ENCODE data around the gene SUV39H1.
"Not testable (repeated sequence)": the region's sequence is repeated elsewhere in the genome, so short reads cannot be mapped to it uniquely, and the experiment has no call there.

SUV39H1 gene

DNA sequence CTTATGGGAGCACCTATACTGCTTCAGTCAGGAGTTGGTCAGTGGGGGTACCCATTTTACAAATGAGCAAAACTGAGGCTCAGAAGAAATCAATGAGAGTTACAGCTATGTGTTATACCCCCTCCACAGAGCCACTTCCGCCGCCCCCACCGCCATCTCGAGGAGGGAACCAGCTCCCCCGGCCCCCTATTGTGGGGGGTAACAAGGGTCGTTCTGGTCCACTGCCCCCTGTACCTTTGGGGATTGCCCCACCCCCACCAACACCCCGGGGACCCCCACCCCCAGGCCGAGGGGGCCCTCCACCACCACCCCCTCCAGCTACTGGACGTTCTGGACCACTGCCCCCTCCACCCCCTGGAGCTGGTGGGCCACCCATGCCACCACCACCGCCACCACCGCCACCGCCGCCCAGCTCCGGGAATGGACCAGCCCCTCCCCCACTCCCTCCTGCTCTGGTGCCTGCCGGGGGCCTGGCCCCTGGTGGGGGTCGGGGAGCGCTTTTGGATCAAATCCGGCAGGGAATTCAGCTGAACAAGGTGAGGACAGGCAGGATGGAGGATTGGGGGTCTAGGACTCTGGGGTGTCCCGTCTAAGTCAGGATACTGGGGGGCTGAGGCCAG is 7.9 kb upstream of the SUV39H1 start:
- no peak for DNase-seq

- DNase-seq: no peak
Observed at GRCh38 chrX:48689208-48689920, 7.2 kb upstream of the SUV39H1 start.

- not testable (repeated sequence) for DNase-seq
Observed at GRCh38 chrX:48691746-48692145, 4.8 kb upstream of the SUV39H1 start.

DNA sequence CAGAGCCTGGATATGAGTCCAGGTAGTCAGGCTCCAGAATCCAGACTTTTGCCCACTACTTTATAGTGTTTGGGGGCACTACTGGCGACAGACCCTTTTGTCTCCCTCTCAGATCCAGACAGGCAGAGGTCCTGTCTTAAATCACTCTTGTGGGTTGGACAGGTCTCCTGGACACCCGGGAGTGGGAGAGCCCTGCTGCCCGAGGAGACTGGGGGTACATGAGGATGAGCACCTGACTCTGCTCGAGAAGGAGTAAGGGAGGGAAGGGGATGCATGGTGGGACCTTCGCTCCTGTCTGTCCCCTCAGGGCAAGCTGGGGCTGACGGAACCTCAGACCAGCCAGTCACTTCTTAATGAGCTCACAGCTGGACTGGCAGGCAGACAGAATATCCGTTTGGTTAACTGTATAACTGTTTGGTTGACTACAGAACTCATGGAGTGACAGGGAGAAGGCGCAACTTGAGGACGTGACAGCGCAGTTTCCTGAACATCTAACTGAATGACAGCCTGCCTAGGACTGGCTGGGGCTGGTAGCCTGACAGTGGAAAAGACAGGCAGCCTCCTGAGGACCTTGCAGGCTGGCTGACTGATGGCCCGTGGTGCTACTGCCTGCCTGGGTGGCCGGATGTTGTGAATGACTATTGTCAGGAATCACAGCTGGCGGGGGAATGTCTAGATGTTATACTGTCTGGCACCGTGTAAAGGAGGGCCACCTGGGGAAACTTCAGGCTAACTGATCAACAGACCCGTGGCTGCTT is 1.6 kb upstream of the SUV39H1 start:
- DNase-seq: no peak

- DNase-seq: no peak
Observed at GRCh38 chrX:48695534-48695896, 1.0 kb upstream of the SUV39H1 start.

GRCh38 chrX:48695925-48696300 is 621 bp upstream of the SUV39H1 start:
- no peak for DNase-seq

DNA sequence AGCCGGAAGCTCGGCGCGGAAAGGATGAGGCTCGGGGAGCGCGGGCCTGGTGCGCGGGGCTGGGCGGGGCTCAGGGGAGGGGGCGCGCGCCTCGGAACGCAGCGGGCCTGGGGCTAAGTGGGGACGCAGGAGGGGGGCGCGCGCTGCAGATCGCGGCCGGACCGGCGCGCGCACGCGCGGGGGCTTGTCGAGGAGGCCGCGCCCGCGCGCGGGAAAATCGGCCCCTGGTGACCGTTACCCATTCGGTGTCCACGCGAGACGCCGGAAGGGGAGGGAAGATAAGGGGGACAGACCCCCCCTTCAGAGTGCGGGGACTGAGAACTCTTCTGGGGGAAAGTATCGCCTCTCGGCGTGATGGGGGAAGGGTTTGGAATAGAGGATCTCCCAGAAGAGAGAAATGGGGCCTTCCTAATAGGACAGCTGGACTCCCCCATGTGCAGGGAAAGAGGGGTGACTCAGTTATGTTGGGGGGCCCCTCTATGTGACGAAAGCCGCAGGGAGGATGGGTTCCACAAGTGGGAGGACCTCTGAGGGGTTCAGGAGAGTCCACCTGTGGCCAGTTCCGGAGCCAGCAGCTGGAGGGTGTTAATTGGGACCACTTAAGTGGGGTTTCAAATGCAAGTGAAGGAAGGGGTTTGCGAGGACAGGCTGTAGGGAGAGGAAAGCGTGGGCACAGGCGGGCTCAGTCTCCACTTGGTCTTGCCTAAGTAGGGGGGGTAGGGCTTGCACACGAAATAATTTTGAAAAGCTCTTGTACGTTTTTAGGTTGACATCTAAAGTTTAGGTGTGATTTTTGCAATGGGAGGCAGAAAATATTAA is 584 bp downstream of the SUV39H1 start:
- no peak for DNase-seq

- DNase-seq: no peak
Observed at GRCh38 chrX:48698306-48698705, 1.8 kb downstream of the SUV39H1 start.

DNA sequence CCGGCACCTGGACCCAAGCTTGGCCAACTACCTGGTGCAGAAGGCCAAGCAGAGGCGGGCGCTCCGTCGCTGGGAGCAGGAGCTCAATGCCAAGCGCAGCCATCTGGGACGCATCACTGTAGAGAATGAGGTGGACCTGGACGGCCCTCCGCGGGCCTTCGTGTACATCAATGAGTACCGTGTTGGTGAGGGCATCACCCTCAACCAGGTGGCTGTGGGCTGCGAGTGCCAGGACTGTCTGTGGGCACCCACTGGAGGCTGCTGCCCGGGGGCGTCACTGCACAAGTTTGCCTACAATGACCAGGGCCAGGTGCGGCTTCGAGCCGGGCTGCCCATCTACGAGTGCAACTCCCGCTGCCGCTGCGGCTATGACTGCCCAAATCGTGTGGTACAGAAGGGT is 3.7 kb downstream of the SUV39H1 start:
- no peak for DNase-seq

- no peak for DNase-seq
Observed at GRCh38 chrX:48700951-48701653, 4.6 kb downstream of the SUV39H1 start.

DNA sequence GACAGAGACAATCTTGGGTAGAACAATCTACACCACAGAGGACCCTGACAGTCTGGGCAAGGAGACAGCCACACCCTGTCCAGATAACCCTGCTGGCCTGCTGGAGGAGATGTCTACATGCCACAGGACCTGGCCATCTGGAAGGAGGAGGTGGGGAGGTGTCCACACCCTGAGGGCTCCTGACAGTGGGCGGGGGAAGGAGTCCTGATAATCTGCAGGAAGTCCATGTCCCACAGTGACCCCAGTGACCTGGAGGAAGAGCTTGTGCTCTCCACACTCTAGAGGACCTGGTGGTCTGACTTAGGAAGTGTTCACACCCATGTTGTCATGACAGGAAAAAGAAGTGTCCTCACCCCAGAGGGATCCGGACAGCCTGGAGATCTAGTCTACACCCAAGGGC is 5.5 kb downstream of the SUV39H1 start:
- no peak for DNase-seq

GRCh38 chrX:48702716-48703115 is 6.2 kb downstream of the SUV39H1 start:
- DNase-seq: no peak

DNA sequence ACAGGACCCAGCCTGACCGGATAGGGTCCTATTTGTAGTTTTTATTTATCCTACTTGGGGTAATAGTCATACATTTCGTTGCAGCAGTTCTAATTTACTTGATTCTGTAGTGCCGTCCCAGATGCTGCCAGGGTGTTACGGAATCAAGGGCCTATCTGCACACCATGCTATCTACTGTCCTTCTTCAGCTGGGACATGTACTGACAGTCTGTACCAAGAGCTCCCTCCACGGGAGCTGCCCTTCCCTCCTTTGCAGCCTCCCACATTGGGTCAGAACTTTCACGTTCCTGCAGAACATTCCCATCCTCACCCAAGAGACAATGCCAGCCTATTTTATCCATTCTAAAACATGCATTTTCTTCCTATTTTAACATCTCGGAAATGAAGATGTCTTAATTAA is 6.7 kb downstream of the SUV39H1 start:
- DNase-seq: no peak

DNA sequence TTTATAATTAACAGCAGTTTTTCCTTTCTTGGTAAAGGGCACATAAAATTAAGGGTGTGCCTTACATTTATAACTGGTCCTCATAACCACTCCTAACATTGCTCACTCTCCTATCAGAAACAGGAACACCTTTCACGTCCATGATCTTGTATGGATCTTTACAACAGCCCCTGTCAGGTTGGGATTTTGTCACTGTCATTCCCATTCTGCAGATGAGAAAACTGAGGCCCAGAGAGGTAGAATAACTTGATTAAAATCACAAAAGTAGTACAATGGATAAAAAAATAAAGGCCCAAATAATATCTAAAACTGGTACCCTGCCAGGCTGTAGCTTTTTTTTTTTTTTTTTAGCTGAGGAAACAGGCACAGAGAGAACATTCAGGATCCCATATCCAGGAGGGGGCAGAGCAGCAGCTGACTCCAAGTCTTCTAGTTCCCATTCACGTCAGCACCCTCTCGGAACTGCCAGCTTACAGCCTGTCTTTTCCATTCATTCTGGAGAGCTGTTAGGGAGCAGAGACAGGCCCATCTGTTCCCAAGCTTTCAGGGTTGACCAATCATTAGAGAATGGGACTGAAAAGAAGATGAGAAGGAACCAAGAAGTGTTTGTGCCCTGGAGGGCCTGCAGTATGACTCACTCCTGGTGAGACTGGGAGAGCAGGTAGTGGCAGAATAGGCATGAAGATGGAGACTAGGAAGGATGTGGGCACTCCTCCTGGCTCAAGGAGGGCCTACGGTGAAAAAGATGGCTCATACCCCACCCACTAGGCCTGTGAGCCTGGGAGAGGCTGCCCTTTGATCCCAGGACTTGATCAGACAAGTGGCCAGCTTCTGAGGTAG is 7.3 kb downstream of the SUV39H1 start:
- DNase-seq: no peak

DNA sequence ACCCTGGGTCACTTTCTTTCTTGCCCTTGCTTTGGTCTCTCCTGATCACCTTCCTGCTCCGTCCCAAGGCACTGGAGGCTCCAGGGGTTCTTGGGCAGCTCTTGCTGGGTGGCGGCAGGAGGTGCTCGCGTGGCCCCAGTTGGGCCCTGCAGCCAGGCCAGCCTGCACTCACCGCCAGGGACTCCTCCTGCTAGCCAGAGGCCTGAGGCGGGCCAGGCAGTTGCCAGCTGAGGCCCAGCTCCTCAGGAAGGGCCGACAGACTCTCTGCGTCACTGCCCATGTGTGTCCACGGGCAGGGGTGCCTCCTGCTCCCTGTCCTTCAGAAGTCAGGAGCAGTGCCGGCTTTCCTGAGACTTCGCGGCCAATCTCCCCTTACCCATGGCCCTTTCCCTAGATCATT is 9.3 kb downstream of the SUV39H1 start:
- no peak for DNase-seq

DNA sequence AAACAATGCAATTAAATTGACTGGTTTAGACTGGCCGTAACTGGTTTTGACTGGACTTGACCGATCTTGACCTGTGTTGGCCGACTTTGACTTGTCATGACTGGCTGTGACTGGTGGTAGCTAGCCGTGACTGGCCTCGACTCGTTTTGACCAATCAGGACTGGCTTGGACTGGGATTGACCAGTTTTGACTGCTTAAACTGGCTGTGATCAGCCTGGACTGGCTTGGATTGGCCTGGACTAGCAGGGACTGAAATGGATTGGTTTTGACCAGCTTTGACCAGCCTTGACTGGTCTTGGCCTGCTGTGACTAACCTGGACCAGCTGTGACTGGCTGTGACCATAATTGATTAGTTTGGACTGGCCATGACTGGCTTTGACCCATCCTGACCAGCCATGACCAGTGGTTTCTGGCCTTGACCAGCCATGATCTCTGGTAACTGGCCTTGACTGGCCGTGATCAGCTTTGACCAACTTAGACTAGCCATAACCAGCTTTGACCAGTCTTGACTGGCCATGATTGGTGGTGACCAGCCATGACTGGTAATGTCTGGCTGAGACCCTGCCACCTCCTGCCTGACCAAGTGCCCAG is 13.1 kb downstream of the SUV39H1 start:
- DNase-seq: no peak

DNA sequence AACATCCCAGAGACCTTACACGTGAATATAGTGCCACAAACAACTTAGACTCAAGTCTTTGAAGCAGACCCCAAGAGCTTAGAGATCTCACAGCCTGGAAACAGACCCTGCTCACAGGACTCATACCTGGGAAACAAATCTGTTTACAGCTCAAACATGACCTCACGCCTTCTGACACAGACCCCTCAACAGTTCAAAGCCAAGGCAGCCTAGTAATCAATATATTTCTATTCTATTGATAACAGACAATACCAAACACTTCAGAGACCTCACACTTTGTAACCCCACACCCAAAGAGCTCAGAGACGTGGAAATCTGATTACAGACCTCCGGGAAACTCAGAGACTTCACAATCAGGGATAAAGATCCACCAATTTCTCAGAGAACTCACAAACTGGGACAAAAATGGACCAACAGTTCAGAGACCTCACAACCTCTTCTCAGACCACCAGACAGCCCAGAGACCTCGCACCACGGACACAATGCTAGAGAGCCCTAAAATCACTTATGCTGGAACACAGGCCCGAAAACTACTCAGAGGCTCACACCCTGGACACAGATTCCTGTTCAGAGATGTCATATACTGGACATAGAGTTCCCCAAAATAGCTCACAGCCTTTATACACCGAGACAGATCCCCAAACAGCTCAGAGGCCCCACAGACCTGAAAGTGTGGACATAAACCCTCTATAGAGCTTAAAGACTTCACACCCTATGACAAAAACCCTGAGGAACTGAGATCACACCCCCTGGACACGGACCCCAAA is 14.8 kb downstream of the SUV39H1 start:
- DNase-seq: no peak

DNA sequence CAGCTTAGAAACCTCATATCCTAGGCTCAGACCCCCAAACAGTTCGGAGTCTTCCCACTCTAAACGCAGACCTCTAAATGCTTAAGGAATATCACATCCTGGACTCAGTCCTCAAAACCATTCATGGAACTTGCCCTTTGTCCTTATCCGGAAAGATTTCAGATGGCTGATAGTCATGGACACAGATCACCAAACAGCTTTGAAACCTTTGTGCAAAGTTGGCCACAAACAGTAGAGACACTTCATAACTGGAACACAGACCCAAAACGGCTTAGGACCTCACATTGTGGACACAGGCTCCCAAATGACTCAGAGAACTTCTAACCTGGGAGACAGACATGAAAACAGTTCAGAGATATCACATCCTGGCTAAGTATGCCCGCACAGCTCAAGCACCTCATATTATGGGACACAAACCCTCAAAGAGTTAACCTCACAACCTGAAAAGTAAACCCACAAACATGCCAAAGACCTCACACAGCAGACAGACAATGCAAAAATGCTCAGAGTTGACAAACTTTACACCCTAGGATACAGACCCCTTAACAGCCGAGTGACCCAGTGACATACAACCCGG is 15.5 kb downstream of the SUV39H1 start:
- no peak for DNase-seq

DNA sequence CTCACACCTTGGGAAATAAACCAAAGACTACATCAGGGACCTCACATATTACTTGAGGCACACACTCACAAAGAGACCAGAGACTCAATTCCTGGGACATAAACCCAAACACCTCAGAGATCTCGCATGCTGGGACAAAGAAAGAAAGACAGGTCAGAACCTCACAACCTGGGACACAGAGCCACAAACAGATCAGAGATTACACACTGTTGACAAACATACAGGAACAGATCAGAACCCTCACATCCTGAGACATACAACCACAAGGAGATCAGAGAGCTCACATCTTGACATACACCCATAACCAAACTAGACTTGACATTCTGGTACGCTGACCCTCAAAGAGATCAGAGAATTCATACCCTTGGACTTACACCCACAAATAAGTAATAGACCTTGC is 17.3 kb downstream of the SUV39H1 start:
- no peak for DNase-seq

- DNase-seq: no peak
Observed at GRCh38 chrX:48714573-48714972, 18.0 kb downstream of the SUV39H1 start.

Data from GOT3 (cell line).